Esophagus squamous epithelium (tissue), 4 donors: ENCODE measurements around the gene NPM1.

Source experiments
- POLR2A ChIP-seq, 4 donors: fragments of 450-650 bp; IDR thresholded peaks; one replicate each; pipeline ENCODE4 v1.6.1; 2017; ENCODE audit warnings: antibody characterized with exemption in 4 of 4, mild to moderate bottlenecking in 4 of 4, moderate library complexity in 3 of 4
- TF ChIP-seq, protein P1 (sequence below), 6 experiments: fragments of 450-650 bp in 4 of 6; fragments of 200-600 bp in 2 of 6; sonication (generic) in 2 of 6; IDR thresholded peaks; one replicate each; pipeline ENCODE4 v1.5.1; 2016 to 2019; ENCODE audit warnings: antibody characterized with exemption in 6 of 6, mild to moderate bottlenecking in 4 of 6, moderate library complexity in 4 of 6

DNA sequence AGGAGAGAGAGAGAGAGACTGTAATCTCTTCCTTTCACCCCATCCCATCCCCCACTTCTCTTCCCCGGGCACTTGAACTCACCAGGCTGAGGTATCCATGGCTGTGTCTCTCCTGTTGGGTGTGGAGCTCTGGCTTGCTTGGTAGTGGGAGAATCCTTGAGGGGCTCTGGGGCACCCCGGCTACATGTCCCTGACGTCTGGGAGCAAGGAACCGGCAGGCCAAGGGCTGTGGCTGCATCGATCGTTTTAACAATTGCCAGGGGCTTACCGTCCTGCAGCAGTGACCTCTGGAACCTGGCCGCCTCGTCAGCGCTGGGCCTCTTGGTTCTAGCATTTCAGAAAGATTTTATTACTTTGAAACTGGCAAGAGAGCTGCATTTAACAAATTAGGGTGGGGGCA is 61.8 kb downstream of the NPM1 start:
- no peak for TF ChIP-seq POLR2A (IDR thresholded peaks at IDR 0.05)
- TF ChIP-seq, protein P1, sequence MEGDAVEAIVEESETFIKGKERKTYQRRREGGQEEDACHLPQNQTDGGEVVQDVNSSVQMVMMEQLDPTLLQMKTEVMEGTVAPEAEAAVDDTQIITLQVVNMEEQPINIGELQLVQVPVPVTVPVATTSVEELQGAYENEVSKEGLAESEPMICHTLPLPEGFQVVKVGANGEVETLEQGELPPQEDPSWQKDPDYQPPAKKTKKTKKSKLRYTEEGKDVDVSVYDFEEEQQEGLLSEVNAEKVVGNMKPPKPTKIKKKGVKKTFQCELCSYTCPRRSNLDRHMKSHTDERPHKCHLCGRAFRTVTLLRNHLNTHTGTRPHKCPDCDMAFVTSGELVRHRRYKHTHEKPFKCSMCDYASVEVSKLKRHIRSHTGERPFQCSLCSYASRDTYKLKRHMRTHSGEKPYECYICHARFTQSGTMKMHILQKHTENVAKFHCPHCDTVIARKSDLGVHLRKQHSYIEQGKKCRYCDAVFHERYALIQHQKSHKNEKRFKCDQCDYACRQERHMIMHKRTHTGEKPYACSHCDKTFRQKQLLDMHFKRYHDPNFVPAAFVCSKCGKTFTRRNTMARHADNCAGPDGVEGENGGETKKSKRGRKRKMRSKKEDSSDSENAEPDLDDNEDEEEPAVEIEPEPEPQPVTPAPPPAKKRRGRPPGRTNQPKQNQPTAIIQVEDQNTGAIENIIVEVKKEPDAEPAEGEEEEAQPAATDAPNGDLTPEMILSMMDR (IDR thresholded peaks at IDR 0.05) = no peak
